Kidney (tissue), 14 donors: ENCODE data around the gene ACTRT2. TPM values are rescaled to one million over a fixed set of nuclear protein-coding genes. Genes with fewer than 3 reads are reported as not detected.

ENCODE experiments used
- DNase-seq, 5 donors: peaks; one replicate each; pipeline ENCODE4 v3.0.0-alpha.2; 2013 to 2020
- FAIRE-seq: peaks from 2 replicates; lab custom pipeline; 2012; peaks lifted over from hg19 to GRCh38; lab: Jason Lieb, UNC
- H3K27ac ChIP-seq, 2 donors: one replicate each; pipeline ENCODE4 v1.7.0; 2013; ENCODE audit warnings: low read depth in 2 of 2, low read length in 2 of 2, inconsistent platforms in 1 of 2
- H3K27me3 ChIP-seq: one replicate; pipeline ENCODE4 v1.7.1; 2013; ENCODE audit warnings: low read length, inconsistent platforms; ENCODE audit not compliant: control insufficient read depth, insufficient read depth
- H3K36me3 ChIP-seq, 3 donors: one replicate each; pipeline versions ENCODE4 v1.7.0 to v1.7.1; 2013; ENCODE audit warnings: low read length in 3 of 3, control low read depth in 1 of 3, inconsistent platforms in 1 of 3; ENCODE audit not compliant: insufficient read depth in 3 of 3, control insufficient read depth in 2 of 3
- H3K4me1 ChIP-seq, 3 donors: one replicate each; pipeline versions ENCODE4 v1.7.0 to v1.7.1; 2013; ENCODE audit warnings: low read length in 3 of 3, inconsistent platforms in 1 of 3, low read depth in 1 of 3; ENCODE audit not compliant: control insufficient read depth in 2 of 3, insufficient read depth in 2 of 3
- H3K4me3 ChIP-seq, 3 donors: one replicate each; pipeline versions ENCODE4 v1.7.0 to v1.8.1; 2013; ENCODE audit warnings: low read length in 3 of 3, control low read depth in 1 of 3, inconsistent platforms in 1 of 3
- H3K9ac ChIP-seq, 3 donors: one replicate each; pipeline versions ENCODE4 v1.7.0 to v1.7.1; 2013; ENCODE audit warnings: low read length in 3 of 3, control low read depth in 1 of 3, inconsistent platforms in 1 of 3
- H3K9me3 ChIP-seq, 3 donors: one replicate each; pipeline versions ENCODE4 v1.7.0 to v1.7.1; 2013; ENCODE audit warnings: low read length in 3 of 3, control low read depth in 1 of 3, inconsistent platforms in 1 of 3; ENCODE audit not compliant: control insufficient read depth in 2 of 3, insufficient read depth in 1 of 3
- intact Hi-C: fragments of 100-400 bp; cut with DNase I; formaldehyde crosslinking; loops from one replicate; pipeline ENCODE4 v1.11.1; 2022
- polyA plus RNA-seq: library from polyadenylated mRNA; stranded (reverse); fragments of 350-450 nt; fragmentation: Illumina TruSeq; extraction: RNeasy Lipid Tissue Mini Kit (QIAGEN cat#74804); gene quantifications from one replicate; pipeline ENCODE4 v1.2.3, GENCODE V29; 2014; ENCODE audit warnings: low read depth, low replicate concordance; ENCODE audit not compliant: insufficient read depth
- total RNA-seq: library from RNA; stranded (reverse); fragmentation: NEBNext Ultra II Directional; extraction: Animal tissue kit (Norgen Biotek cat#: 25700); gene quantifications from one replicate; pipeline ENCODE4 v1.2.1, GENCODE V29; 2021
- TF ChIP-seq, protein P1 (sequence below): IDR thresholded peaks from 3 replicates; pipeline ENCODE4 v1.5.1; 2012; ENCODE audit warnings: mild to moderate bottlenecking, moderate library complexity, borderline replicate concordance; ENCODE audit not compliant: insufficient read depth; ENCODE audit errors: extremely low read depth
- donor health status: control.
- donor health status: control.
- donor health status: control.
- donor health status: control.
- donor health status: control.
- donor health status: DM: yes; HTN: yes; CAD: no.
- donor health status: Normal renal cell carcinoma (clear cell type).

Gene ACTRT2
- total and polyA plus RNA-seq, 2 donors from 2014 or later, result not detected

DNA sequence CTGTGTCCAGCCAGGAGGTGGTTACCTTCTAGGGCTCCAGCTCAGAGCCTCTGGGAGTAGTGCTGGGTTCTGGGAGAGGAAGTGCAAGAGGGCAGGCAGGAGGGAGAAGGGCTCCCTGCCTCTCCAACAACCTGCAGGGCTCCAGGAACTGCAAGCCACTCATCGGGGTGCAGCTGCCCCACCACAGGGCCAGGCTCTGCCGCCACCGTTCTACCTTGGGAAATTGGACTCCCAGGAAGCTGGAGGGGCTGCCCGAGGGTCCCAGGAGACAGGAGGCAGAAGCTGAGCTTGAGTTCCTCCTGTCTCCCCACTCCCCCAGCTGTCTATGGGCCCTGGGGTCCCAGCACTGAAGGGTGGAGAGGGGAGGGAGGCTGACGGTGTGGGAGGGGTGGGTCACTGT lies 40.3 kb downstream of the ACTRT2 start:
- H3K36me3 ChIP-seq, result no peaks in the 10 kb centered on the region
- H3K27ac ChIP-seq, result peak overlapping the region in 1 of 2 donors; percentile 54
- intact Hi-C loops, result no loop called here
- peaks cover 0 to 3% (median 0%) of the 10 kb centered on the region in 3 donors for H3K4me1 ChIP-seq
- H3K27me3 ChIP-seq, result peaks cover 26% of the 10 kb centered on the region
- DNase-seq (peak in 2 of 5 donors; percentile 10 to 51), FAIRE-seq (no peak)
- H3K9ac ChIP-seq, result no peak overlapping the region
- TF ChIP-seq, protein P1, sequence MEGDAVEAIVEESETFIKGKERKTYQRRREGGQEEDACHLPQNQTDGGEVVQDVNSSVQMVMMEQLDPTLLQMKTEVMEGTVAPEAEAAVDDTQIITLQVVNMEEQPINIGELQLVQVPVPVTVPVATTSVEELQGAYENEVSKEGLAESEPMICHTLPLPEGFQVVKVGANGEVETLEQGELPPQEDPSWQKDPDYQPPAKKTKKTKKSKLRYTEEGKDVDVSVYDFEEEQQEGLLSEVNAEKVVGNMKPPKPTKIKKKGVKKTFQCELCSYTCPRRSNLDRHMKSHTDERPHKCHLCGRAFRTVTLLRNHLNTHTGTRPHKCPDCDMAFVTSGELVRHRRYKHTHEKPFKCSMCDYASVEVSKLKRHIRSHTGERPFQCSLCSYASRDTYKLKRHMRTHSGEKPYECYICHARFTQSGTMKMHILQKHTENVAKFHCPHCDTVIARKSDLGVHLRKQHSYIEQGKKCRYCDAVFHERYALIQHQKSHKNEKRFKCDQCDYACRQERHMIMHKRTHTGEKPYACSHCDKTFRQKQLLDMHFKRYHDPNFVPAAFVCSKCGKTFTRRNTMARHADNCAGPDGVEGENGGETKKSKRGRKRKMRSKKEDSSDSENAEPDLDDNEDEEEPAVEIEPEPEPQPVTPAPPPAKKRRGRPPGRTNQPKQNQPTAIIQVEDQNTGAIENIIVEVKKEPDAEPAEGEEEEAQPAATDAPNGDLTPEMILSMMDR, result no peak
- no peak overlapping the region for H3K4me3 ChIP-seq
- H3K9me3 ChIP-seq, result no peaks in the 10 kb centered on the region

GRCh38 chr1:3061981-3062615 lies 40.8 kb downstream of the ACTRT2 start:
- Histone ChIP-seq H3K9ac (no peak overlapping the region), H3K27ac (peak overlapping the region; percentile 57 to 73), H3K27me3 (peaks cover 26% of the 10 kb centered on the region), H3K9me3 (no peaks in the 10 kb centered on the region), H3K36me3 (no peaks in the 10 kb centered on the region), H3K4me1 (peaks cover 0 to 3% (median 0%) of the 10 kb centered on the region in 3 donors), H3K4me3 (no peak overlapping the region)
- intact Hi-C loops, result no loop called here
- DNase-seq (peak in 4 of 5 donors; percentile 56 to 82 (median 69)), FAIRE-seq (no peak)
- TF ChIP-seq, protein P1, result no peak

- H3K9ac ChIP-seq, result no peak overlapping the region
- DNase-seq (peak in 4 of 5 donors; percentile 29 to 79 (median 43)), FAIRE-seq (no peak)
- intact Hi-C loops, result no loop called here
- no peaks in the 10 kb centered on the region for H3K36me3 ChIP-seq
- no peak overlapping the region for H3K4me3 ChIP-seq
- peak overlapping the region; percentile 57 to 73 for H3K27ac ChIP-seq
- TF ChIP-seq, protein P1, result no peak
- H3K9me3 ChIP-seq, result no peaks in the 10 kb centered on the region
- H3K4me1 ChIP-seq, result peaks cover 0 to 3% (median 0%) of the 10 kb centered on the region in 3 donors
- peaks cover 26% of the 10 kb centered on the region for H3K27me3 ChIP-seq
Observed at GRCh38 chr1:3062616-3063378, 41.5 kb downstream of the ACTRT2 start.
